Activated T-cell treated with anti-CD3 and anti-CD28 coated beads, Interleukin-2, amount 50 U/mL, for 48 hours (primary cell): ENCODE data around the gene RPL23.

ENCODE experiments used
- DNase-seq, 2 experiments: peaks; one replicate each; pipeline ENCODE4 v3.0.0-alpha.2; 2020

The RPL23 gene

DNA sequence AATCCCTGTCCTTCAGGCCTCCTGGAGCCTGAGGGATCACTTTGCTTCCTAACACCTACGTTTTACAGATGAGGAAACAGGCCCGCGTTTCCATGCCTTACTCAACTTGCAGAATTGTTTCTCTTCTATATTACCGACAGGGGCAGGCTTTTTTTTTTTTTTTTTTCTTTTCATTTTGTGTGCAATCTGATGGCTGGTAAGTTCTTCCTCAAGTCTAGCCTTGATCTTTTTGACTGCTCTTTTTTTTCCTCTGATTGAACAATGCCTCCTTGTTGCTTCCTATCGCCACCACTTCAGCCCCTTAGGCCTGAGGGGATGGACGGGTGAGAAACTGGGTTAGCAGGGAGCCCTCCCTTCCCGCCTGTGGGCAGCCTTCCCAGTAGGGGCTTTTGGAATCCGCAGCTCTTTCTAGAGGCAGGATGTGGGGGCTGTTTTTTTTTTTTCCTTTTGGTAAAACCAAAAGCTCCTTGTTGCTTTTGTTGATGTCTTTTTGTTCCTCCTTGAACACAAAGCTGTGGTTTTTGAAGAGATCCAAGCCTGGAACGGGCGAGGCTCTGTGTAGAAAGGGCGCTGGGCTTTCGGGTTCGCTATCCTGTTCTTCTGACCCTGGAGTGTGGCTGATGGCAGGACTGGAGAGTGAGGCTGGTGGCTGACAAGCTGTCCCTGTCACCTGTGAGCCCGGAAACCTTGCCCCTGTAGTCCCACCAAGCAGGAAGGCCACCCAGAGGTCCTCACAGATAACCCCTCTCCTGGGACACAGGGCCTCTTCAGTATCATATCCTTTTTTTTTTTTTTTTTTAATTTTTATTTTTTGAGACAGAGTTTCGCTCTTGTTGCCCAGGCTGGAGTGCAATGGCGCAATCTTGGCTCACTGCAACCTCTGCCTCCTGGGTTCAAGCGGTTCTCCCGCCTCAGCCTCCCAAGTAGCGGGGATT, 30.3 kb upstream of the RPL23 start:
- DNase-seq: no peak

DNA sequence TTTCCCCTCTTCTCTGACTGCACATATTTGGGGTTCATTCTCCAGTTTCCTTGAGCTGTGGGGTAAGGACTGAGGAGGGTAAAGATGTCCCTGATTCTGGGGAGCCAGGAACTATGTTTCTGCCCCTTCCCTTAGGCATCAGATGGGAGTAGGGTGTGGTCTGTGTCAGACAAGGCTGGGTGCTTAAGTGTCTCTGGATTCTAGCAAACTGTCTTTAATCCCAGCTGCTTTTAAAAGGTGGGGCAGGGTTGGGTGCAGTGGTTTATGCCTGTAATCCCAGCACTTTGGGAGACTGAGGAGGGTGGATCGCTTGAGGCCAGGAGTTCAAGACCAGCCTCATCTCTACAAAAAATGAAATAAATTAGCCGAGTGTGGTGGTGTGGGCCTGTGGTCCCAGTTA, 29.3 kb upstream of the RPL23 start:
- DNase-seq: no peak

DNA sequence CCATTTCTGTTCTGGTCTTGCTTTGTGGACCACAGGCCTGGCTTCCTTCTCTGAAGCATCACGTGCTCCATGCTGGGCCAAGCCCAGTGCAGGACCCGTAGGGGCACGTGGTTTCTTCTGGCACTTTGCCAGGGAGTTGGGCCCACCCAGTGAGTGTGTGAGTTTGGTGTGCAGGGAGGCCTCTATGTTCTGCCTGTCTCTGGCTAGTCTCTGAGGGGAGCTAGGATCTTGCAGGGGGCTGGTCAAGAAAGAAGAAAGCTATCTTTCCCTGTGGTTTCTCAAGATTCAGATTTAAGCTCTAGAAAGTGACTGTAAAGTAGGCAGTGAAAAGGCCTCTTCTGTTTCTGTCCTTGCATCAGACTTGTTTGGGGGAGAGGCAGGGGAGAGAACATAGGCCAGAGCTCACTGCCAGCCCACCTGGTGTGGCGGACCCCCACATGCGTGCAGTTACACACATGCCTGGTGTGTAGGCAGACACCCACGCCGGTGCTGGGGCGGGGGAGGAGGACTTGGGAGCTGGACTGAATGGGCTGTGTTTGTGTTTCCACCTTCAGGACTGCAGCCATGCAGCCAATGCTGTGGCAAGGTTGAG, 28.2 kb upstream of the RPL23 start:
- peak; percentile 69 for DNase-seq

DNA sequence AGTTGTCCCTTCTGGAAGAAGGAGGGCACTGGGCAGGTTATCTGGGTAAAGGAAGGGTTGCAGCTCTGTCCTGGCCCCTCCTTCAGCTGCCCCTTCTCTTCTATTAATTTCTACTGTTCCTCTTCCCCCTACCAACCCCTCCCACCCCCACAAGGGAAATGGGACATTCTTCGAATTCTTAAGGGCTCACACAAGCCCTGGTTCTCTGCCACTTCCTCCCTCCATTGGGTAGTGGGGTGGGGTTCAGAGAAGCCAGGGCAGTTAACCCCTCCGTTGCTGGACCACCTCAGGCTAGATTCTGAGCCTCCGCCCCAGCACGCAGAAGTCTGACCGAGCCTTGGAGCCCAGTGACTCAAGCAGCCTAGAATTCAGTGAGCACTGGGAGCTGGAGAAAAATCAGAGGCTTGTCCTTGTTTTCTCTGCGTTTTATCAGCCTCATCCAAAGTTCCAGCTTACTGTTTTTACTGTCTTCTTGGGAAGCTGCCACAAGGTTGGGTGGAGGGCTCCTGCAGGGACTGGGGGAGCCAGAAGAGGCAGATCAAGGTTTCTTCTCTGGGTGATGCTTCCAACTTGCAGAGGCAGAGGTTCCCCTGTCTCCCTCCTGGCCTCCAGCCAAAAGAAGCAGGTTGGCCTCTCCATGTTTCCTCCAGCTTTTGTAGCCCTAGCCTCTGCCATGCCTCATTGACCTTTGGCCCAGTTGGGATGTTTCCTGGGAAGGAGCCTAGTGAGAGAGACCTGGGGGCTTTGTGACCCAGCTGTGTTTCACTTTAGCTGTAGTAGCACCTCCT, 26.6 kb upstream of the RPL23 start:
- no peak for DNase-seq

DNA sequence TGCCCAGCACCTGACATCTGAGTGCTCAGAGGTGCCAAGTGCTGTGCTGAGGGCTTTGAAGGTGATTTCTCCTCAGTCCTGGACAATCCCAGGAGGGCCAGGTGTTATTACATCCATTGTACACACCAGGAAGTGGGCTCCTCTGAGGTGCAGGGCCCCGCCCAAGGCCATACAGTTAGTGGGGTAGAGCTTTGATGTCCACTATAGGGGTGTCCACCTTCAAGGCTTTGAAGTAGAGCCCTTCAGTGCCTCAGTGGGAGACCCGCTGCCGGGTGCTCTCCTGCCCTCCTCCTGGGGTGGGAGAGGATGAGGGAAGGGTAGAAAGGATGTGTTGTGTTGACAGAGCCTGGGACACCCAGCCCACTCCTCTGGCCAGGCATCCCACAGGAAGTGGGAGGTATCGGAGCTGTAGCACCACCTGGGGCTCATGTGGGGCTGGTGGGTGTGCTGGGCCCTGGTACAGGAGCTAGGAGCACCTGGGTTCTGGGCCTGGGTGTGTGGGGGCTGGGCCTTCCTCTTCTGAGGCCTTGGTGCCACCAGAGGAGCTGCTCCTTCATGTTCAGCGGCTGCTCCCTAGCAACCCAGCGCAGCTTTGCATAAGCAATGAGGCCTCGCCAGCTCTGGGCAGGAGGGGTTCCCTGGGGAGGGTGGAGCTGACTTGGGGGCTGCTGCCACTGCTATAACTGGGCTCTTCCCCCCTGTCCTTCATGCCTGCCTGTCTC, 23.8 kb upstream of the RPL23 start:
- peak in 1 of 2 experiments; percentile 33 for DNase-seq

DNA sequence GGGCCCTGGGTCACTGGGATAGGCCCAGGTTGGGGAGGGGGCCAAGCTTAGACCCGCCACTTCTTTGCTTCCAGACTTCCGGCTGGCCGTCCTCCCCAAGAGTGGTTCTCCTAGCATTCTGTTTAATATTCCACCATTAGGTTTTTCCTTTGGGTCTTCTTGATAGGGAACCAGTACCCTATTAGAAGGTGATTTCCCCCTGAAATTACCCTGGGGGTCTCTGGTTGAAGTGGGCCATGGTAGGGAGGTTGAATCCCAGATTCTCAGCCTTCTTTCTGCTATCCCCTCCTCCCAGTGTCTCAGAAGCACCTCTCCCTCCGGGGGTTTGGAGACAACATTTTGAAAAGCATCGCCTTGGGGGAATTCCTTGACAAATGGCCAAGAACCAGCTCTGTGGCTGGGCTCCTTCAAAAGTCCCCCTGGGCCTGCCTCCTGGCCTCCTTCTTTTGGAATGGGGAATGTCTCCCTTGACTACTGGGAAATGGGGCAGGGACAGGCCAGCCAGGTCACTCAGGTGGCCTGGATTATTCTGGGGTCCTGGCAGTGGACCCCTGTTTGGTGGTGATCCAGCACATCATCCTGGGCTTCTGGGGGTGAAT, 22.1 kb upstream of the RPL23 start:
- no peak for DNase-seq

DNA sequence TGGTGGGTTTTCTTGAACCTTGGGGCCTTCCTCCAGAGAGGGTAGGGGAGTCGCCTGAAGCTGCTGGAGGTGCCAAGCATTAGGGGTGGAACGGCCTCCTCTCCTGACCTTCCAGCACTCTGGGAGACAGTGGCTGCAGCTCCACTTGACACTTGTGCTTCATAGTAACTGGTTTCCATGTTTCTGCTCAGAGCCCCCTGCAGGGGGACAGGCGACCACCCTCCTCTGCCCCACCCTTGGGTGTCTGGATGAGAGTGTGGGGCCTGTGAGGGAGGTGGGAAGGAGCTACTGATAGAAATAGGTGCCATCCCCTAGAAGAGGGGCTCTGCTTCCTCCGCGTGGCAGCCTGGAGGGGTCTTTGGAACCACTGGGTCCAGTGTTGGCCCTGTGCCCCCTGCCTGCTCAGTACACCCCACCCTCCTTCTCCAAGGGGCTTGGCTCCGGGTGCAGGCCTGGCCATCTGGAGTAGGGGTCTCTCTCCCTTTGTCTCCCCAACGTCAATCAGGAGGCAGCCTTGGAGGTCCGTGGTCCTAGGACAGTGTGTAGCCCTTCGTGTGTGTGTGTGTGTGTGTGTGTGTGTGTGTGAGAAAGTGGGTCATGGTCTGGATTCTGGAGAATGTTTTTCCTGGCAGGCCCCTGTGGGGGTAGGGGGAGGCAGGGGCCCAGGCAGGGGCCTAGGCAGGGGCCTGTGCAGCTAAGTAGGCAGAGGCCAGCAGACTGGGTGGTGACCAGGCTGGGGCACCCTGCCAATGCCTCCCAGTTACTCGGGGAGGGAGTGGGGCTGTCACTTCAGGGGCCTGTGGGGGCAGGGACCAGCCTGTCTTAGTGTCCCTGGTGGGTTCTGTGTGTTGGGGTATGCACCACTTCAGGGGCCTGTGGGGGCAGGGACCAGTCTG, 21.2 kb upstream of the RPL23 start:
- DNase-seq: no peak

DNA sequence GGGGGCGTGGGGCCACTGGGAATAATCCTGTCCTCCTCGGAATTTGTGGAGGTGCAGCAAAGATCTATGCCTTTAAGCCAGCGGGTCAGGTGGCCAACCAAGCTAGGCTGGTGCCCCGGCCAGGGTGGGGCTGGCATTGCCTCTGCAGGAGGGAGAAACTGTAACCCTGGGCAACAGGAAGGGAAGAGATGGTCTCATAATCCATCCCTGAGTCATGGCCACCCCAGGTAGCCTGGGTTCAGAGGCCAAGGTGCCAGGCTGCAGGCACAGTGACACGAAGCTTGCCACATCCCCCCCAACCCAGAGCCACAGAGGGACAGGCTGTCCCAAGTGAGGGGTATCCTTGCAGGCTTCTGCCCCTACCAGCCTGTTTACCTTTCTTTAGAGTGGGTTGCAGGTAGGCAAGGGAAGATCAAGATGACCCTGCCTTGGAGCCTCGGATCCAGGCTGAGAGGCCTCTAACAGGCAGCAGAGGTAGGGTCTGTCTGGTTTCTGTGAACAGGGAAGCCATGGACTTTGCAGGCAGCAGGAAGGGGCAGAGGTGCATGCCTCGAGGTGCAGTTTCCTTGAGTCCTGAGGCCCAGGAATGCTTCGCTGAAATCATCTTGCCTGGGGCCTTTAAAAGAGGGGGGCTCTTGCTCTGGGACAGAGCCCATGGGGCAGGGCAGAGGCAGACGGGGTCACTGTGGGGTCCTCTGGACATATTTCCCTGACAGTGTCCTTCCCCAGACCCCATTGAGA, 20.3 kb upstream of the RPL23 start:
- DNase-seq: no peak

DNA sequence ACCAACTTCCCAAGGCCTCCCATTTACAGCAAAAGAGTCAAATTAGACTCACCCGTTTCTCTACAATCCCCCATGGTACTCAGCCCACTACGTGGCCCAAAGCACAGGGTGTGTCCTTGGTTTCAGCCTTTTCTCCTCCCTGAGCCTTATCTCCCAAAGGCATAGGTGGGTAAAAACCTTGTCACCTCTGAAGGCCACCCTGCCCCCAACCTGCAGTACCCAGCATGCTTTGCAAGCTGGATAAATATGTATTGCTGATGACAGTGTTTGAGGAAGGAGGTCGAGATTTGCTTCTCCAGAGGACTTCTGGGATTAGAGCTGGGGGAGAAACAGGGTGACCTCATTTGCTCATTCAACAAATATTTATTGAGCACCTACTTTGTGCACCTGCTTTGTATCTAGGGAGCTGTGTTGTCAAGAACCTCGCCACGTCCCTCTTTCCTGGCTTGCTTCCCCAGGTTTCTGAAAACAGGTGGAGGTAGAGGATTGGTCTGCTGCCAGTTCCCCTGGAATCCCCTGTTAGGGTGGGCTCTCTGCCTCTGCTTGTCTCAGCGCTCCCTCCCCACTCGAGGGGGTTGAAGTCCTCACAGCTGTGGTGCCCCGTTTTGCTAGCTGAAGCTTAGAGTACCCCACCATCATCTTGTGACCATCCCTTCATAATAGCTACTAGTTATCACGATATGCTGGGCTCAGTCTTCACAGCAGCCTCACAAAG, 19.3 kb upstream of the RPL23 start:
- DNase-seq: no peak

DNA sequence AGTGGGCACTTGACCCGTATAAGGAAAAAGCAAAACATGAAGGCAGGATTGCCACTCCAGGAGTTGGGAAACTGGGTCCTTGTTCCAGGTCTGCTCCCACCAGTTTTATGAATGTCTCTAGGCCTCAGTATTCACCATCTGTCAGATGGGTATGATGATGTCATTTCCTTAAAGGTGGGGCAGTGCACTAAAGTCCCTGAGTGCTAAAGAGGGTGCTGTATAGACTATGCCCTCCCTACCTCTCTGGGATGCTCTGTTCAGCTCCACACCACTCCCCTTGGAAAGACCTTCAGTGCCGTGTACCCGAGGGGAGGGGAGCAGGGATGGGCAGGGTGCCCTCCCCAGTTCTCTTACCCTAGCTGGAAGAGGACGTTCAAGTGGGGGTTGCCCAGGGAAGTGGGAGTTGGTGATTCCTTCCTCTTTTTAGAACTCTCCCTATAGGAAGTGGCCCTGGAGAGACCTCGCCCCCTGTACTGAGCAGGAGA, 18.5 kb upstream of the RPL23 start:
- no peak for DNase-seq

DNA sequence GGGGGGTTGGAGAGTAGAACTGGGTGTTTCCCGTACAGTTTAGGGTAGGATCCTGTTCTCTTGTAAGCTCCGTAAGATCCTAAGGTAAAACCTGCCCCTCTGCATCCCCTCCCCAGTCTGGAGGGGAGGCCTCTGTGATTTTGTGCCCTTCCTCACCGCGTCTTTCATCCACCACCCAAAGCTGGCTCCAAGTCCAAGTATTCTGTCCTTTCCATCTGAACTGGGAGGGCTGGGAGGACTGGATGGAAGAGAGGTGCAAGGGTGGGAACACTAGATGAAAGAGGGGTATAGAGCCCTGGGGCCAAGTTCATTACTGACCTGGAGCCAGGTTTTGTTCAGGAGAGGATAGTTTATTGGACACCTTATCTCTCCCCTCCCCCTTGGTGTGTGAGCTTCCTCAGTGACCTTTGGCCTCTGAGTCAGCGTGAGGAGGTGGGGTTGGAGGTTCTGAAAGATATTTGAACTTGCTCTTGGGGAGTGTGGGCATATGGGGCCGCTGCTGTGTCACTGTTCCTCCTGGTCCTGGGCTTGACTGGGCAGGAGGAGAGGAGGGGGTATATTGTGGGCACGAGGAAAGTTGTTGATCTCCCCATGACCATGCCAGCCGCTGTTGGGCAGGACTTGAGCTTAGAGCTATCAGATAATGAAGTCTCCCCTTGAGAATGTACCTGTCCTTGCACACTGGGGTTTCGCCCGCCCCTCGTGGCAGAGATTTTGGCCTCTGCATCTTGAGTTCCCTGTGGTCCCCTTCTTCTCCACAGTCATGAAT, 17.9 kb upstream of the RPL23 start:
- peak; percentile 84 to 86 for DNase-seq

DNA sequence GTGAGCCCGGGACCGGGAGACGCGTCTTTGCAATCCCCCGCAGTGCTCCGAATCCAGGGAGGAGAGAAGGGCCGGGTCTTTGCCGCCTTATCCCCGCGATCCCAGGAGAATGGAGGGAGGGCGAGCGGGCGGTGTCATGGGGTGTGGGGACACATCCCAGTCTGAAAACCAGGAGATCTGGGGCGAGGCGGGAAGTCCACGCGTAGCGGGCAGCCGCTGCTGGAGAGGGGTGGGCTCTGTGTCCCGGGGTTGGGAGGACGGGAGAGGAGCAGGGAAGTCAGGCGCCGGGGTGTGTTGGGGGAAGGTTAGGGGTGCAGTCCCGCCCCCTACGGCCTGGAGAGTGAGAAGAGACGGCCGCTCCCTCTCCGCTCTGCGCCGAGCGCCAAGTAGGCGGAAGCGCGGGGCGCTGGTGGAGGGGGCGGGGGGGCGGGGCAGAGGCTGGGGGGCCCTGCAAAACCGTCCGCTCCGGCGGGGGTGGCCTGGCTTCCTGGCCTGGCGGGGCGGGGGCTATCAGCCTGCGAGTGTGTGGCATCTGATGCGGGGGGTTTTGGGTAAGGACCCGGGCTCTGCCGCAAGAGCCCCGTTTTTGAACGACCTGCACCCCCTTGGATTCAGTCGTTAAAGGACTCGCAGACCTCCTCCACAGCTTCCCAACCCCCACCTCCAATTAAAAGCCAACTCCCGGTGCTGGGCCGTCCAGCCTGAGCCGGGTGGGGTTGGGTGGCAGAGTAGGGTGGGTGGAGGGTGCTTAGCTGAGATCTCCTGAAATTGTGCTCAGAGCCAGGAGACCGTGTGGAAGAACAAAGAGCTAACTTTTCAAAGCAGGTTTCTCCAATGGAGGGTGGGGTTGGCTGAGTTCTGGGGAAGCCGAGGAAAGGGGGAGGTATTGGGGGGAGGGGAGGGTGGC, 17.0 kb upstream of the RPL23 start:
- peak; percentile 79 to 84 for DNase-seq

DNA sequence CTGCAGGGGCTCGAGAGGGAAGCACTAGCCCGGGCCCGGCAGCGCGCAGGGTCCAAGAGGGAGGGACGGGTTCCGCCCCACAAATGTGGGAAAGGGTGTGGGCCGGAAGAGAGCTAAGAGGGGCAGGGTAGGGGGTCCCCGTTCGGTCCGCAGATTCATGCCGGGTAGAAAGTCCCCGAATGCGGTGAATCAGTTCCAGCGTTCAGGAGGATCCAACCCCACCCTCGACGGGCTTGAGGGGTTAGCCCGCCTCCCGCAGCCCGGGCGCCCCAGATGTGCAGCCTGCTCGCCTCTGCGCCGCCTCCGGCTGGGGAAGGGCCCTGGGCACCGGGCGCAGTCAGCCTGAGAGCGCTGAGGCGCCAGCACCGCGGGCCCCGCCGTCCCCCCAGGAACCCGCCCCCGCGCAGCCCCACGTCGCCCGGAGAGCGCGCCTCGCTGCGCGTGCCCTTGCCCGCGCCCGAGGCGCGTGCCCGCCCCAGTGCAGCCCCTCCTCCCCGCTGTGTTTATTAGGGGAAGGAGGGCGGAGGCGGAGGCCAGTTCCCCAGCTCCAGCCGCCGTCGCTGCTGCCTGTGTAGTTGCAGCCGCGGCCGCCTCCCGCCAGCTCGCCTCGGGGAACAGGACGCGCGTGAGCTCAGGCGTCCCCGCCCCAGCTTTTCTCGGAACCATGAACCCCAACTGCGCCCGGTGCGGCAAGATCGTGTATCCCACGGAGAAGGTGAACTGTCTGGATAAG, 16.2 kb upstream of the RPL23 start, which contains the start of gene LASP1:
TSS of gene LASP1 (plus strand) at position 533 of the 733 bp plus-strand sequence. CDS start at position 665, 132 bp downstream.
- DNase-seq: peak; percentile 92 to 93

DNA sequence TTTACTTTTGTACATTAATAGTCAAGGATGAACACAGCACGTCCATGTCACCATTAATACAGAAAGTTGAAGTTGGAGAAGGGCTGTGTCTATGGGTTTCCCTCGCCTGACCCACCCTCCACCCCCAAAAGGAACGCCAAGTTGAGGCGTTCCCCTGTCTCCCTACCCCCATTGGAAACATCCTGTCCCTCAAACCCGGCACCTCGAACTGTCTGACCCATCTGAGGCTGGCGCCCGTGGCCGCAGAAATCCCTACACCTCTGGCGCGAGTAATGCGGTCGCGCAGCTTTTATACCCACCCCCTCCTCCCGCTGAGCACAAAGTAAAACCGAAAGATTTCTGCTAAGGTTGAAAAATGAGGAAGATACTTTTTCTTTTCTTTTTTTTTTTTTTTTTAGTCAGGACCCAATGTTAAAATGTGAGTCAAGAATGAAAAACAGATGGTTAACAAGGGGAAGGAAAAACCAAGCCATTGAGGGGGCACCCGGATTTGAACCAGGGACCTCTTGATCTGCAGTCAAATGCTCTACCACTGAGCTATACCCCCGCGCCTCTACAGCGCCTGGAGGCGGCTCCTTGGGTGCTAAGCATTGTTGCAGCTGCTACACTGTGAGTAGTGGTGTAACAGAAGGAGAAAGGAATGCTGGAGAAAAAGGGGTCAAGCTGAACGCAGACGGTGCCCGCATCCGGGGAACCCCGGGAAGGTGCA, 15.4 kb upstream of the RPL23 start:
- peak; percentile 97 to 98 for DNase-seq

DNA sequence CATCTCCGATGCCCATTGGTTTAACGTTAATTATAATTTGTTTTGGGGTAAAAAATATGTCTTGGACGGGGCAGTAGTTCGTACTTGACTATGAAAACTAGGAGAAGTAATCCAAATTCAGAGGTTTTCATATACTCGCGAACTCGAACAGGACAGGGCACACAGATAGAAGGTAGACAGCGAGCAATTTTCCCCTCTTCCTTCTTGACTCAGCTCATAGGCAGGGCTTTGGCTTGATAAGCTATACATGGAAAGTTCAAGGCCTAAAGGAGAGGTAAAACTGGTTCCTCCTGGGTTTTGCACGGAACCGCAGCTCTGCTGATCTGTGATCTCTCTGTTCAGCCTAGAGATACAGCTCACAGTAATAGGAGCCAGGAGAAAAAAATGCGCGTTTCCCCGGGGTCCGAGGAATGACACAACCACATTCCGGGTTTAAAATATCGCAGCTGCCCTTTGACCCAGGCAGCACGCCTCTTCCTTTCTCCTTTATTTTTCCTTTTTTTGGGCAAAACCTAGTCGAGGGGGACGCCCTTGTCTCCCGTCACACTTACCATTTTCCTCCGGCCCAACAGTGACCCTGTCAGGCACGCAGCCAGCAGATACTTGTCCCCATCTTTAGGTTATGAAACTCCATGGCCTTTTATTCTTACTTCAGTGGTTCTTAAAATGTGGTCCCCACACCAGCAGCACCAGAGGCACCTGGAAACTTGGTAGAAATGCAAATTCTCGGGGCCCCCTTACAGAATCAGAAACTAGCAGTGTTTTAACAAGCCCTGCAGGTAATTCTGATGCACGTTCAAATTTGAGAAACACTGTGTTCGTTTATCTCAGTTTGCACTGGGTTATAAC, 14.7 kb upstream of the RPL23 start:
- DNase-seq: no peak
